Gastrocnemius medialis (tissue), 4 donors: Measurements from ENCODE around the gene OR2D3. TPM values are rescaled to one million over a fixed set of nuclear protein-coding genes. Genes with fewer than 3 reads are reported as not detected.

Source experiments
- ATAC-seq, 2 donors: fragments of 150-250 bp; one replicate each; pipeline ENCODE4 v1.9.1; 2016
- DNase-seq, 2 donors: peaks; one replicate each; pipeline ENCODE4 v3.0.0-alpha.2; 2019
- H3K27ac ChIP-seq, 4 donors: fragments of 200-600 bp; sonication (generic); 1 replicate in 1 of 4; 2 replicates in 3 of 4; pipeline ENCODE4 v1.5.1; 2016 to 2018; ENCODE audit warnings: mild to moderate bottlenecking in 2 of 4, moderate library complexity in 1 of 4
- H3K27me3 ChIP-seq, 3 donors: fragments of 200-600 bp; sonication (generic) in 2 of 3; 1 replicate in 1 of 3; 2 replicates in 2 of 3; pipeline versions ENCODE4 v1.5.1 to v1.6.0; 2016 to 2019; ENCODE audit warnings: mild to moderate bottlenecking in 1 of 3, moderate library complexity in 1 of 3
- H3K36me3 ChIP-seq, 2 donors: fragments of 200-600 bp; sonication (generic) in 1 of 2; one replicate each; pipeline ENCODE4 v1.5.1; 2017 to 2018
- H3K4me1 ChIP-seq, 2 donors: fragments of 200-600 bp; sonication (generic) in 1 of 2; one replicate each; pipeline ENCODE4 v1.5.1; 2016 to 2017; ENCODE audit warnings: mild to moderate bottlenecking in 2 of 2
- H3K4me3 ChIP-seq, 4 donors: fragments of 200-600 bp; sonication (generic) in 3 of 4; 1 replicate in 1 of 4; 2 replicates in 3 of 4; pipeline ENCODE4 v1.5.1; 2016 to 2019; ENCODE audit warnings: mild to moderate bottlenecking in 2 of 4
- H3K9me3 ChIP-seq, 3 donors: fragments of 200-600 bp; sonication (generic) in 2 of 3; 1 replicate in 1 of 3; 2 replicates in 2 of 3; pipeline ENCODE4 v1.5.1; 2016 to 2019
- POLR2A ChIP-seq, 2 donors: fragments of 450-650 bp; IDR thresholded peaks; one replicate each; pipeline ENCODE4 v1.6.1; 2017; ENCODE audit warnings: antibody characterized with exemption in 2 of 2, mild to moderate bottlenecking in 2 of 2, moderate library complexity in 2 of 2
- in situ Hi-C, 4 donors: fragments of 200-750 bp; cut with MboI; loops; one replicate each; pipeline versions ENCODE4 v1.15.0 to v1.8.0; 2017; ENCODE audit warnings: low sequenced_read_pairs in 4 of 4
- intact Hi-C: fragments of 100-400 bp; cut with DNase I; formaldehyde crosslinking; loops from one replicate; pipeline ENCODE4 v1.15.1; 2023; ENCODE audit warnings: low total_unique reads
- total RNA-seq, 4 donors: library from RNA; depleted of rRNA; stranded (reverse); fragments of >200 nt; gene quantifications; one replicate each; pipeline versions ENCODE4 v1.1.0 to v1.2.3, GENCODE V29; 2016
- TF ChIP-seq, protein P1 (sequence below), 5 experiments: fragments of 450-650 bp in 3 of 5; fragments of 200-600 bp in 2 of 5; sonication (generic) in 2 of 5; IDR thresholded peaks in 4 of 5; conservative IDR thresholded peaks in 1 of 5; 1 replicate in 4 of 5; 2 replicates in 1 of 5; pipeline ENCODE4 v1.5.1; 2016 to 2019; ENCODE audit warnings: antibody characterized with exemption in 5 of 5, mild to moderate bottlenecking in 3 of 5, moderate library complexity in 3 of 5

Gene OR2D3
- total RNA-seq, 4 donors from 2014 or later, result not detected

GRCh38 chr11:6911378-6911777 is 9.4 kb upstream of the OR2D3 start:
- TF ChIP-seq POLR2A (IDR thresholded peaks at IDR 0.05), result no peak
- TF ChIP-seq, protein P1, sequence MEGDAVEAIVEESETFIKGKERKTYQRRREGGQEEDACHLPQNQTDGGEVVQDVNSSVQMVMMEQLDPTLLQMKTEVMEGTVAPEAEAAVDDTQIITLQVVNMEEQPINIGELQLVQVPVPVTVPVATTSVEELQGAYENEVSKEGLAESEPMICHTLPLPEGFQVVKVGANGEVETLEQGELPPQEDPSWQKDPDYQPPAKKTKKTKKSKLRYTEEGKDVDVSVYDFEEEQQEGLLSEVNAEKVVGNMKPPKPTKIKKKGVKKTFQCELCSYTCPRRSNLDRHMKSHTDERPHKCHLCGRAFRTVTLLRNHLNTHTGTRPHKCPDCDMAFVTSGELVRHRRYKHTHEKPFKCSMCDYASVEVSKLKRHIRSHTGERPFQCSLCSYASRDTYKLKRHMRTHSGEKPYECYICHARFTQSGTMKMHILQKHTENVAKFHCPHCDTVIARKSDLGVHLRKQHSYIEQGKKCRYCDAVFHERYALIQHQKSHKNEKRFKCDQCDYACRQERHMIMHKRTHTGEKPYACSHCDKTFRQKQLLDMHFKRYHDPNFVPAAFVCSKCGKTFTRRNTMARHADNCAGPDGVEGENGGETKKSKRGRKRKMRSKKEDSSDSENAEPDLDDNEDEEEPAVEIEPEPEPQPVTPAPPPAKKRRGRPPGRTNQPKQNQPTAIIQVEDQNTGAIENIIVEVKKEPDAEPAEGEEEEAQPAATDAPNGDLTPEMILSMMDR (IDR thresholded peaks at IDR 0.05 in 4 of 5, conservative IDR thresholded peaks at IDR 0.05 in 1 of 5), result no peak
- H3K9me3 ChIP-seq, result no peaks in the 10 kb centered on the region
- in situ Hi-C loops, result no loop called here
- no peak overlapping the region for H3K27ac ChIP-seq
- H3K36me3 ChIP-seq, result no peaks in the 10 kb centered on the region
- ATAC-seq (no peak), DNase-seq (no peak)
- no peaks in the 10 kb centered on the region for H3K4me1 ChIP-seq
- H3K27me3 ChIP-seq, result no peaks in the 10 kb centered on the region
- H3K4me3 ChIP-seq, result no peak overlapping the region
- intact Hi-C loops, result no loop called here

- H3K4me1 ChIP-seq, result no peaks in the 10 kb centered on the region
- H3K9me3 ChIP-seq, result no peaks in the 10 kb centered on the region
- DNase-seq, result no peak
- no peak for ATAC-seq
- in situ Hi-C loops, result no loop called here
- no peaks in the 10 kb centered on the region for H3K27me3 ChIP-seq
- intact Hi-C loops, result no loop called here
- no peak overlapping the region for H3K4me3 ChIP-seq
- no peak overlapping the region for H3K27ac ChIP-seq
- TF ChIP-seq, protein P1 (IDR thresholded peaks at IDR 0.05 in 4 of 5, conservative IDR thresholded peaks at IDR 0.05 in 1 of 5), result no peak
- no peak for TF ChIP-seq POLR2A (IDR thresholded peaks at IDR 0.05)
- H3K36me3 ChIP-seq, result no peaks in the 10 kb centered on the region
Measured at GRCh38 chr11:6911948-6912347, 8.9 kb upstream of the OR2D3 start.

DNA sequence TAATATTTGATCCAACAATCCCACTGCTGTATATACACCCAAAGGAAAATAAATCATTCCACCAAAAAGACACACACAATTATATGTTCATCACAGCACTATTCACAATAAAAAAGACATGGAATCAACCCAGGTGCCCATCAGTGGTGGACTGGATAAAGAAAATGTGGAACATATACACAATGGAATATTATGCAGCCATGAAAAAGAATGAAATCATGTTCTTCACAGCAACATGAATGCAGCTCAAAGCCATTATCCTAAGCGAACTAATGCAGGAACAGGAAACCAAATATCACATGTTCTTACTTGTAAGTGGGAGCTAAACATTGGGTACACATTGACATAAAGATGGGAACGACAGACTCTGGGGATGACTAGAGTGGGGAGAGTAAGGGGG is 1.1 kb upstream of the OR2D3 start:
- Histone ChIP-seq H3K27ac (no peak overlapping the region), H3K27me3 (no peaks in the 10 kb centered on the region), H3K36me3 (no peaks in the 10 kb centered on the region), H3K4me1 (no peaks in the 10 kb centered on the region), H3K9me3 (no peaks in the 10 kb centered on the region), H3K4me3 (no peak overlapping the region)
- no peak for ATAC-seq
- TF ChIP-seq, protein P1 (IDR thresholded peaks at IDR 0.05 in 4 of 5, conservative IDR thresholded peaks at IDR 0.05 in 1 of 5), result no peak
- no peak for TF ChIP-seq POLR2A (IDR thresholded peaks at IDR 0.05)
- in situ Hi-C loops (no loop called here), intact Hi-C loops (no loop called here)
- no peak for DNase-seq

- H3K4me3 ChIP-seq, result peak overlapping the region in 1 of 4 donors; percentile 8
- H3K4me1 ChIP-seq, result peaks cover 0 to 7% of the 10 kb centered on the region in 2 donors
- H3K27ac ChIP-seq, result no peak overlapping the region
- TF ChIP-seq, protein P1 (IDR thresholded peaks at IDR 0.05 in 4 of 5, conservative IDR thresholded peaks at IDR 0.05 in 1 of 5), result no peak
- no peak for TF ChIP-seq POLR2A (IDR thresholded peaks at IDR 0.05)
- in situ Hi-C loops (loop anchor here in 1 of 4 donors (25.0 kb wide), 1 partner anchor 88 kb away; the partner anchor contains the start of gene OR10A5), intact Hi-C loops (loop anchor here (5.0 kb wide), 1 partner anchor 97 kb away; the partner anchor contains the start of genes NLRP14 and ZNF214)
- H3K9me3 ChIP-seq, result no peaks in the 10 kb centered on the region
- DNase-seq (no peak), ATAC-seq (no peak)
- H3K27me3 ChIP-seq, result no peaks in the 10 kb centered on the region
- H3K36me3 ChIP-seq, result no peaks in the 10 kb centered on the region
Measured at GRCh38 chr11:6925007-6925577, 4.3 kb downstream of the OR2D3 start.
